HG03460 (cell line): ENCODE data around the gene EXOC1.
A peak's percentile ranks its signal among the peaks of the same experiment; 100 is the strongest.

Source experiments
- ATAC-seq: cut with Tn5 transposase; IDR thresholded peaks from one replicate; pipeline ENCODE4 v1.9.1; 2021; ENCODE audit not compliant: unreplicated experiment

EXOC1 gene

GRCh38 chr4:55854129-55854528 lies 681 bp downstream of the EXOC1 start:
- no peak for ATAC-seq

GRCh38 chr4:55857586-55857985 lies 4.1 kb downstream of the EXOC1 start:
- ATAC-seq, result no peak

GRCh38 chr4:55859711-55860110 lies 6.3 kb downstream of the EXOC1 start:
- ATAC-seq, result no peak

- no peak for ATAC-seq
These were observed 11.3 kb downstream of the EXOC1 start for GRCh38 chr4:55864577-55865223.

- ATAC-seq, result no peak
These were observed 11.9 kb downstream of the EXOC1 start for GRCh38 chr4:55865228-55865806.

GRCh38 chr4:55866290-55866907 lies 13.0 kb downstream of the EXOC1 start:
- ATAC-seq, result peak; percentile 87

GRCh38 chr4:55866973-55867574 lies 13.6 kb downstream of the EXOC1 start:
- peak; percentile 77 for ATAC-seq

GRCh38 chr4:55868581-55869090 lies 15.2 kb downstream of the EXOC1 start:
- no peak for ATAC-seq

- no peak for ATAC-seq
These were observed 17.9 kb downstream of the EXOC1 start for GRCh38 chr4:55871299-55871800.

- ATAC-seq, result no peak
These were observed 21.4 kb downstream of the EXOC1 start for GRCh38 chr4:55874831-55875230.

GRCh38 chr4:55876387-55876786 lies 22.9 kb downstream of the EXOC1 start:
- ATAC-seq, result no peak

- ATAC-seq, result no peak
These were observed 25.8 kb downstream of the EXOC1 start for GRCh38 chr4:55879224-55879623.

GRCh38 chr4:55880652-55881280 lies 27.3 kb downstream of the EXOC1 start:
- no peak for ATAC-seq

- no peak for ATAC-seq
These were observed 30.8 kb downstream of the EXOC1 start for GRCh38 chr4:55884093-55884850.

- no peak for ATAC-seq
These were observed 31.4 kb downstream of the EXOC1 start for GRCh38 chr4:55884851-55885219.

GRCh38 chr4:55887594-55887993 lies 34.1 kb downstream of the EXOC1 start:
- ATAC-seq, result no peak

- ATAC-seq, result no peak
These were observed 38.7 kb downstream of the EXOC1 start for GRCh38 chr4:55892156-55892555.

GRCh38 chr4:55896622-55897021 lies 43.2 kb downstream of the EXOC1 start:
- ATAC-seq, result no peak

- no peak for ATAC-seq
These were observed 49.2 kb downstream of the EXOC1 start for GRCh38 chr4:55902677-55903076.

- no peak for ATAC-seq
These were observed 50.1 kb downstream of the EXOC1 start for GRCh38 chr4:55903577-55903976.

- no peak for ATAC-seq
These were observed 51.1 kb downstream of the EXOC1 start for GRCh38 chr4:55904576-55904975.
